Memory B cell (primary cell): Measurements from ENCODE around the gene AGTR1.
"Not testable (repeated sequence)": the region's sequence is repeated elsewhere in the genome, so short reads cannot be mapped to it uniquely, and the experiment has no call there.

Experiments
- ATAC-seq: fragments of 150-1000 bp; cut with Tn5 transposase; 2 replicates; pipeline ENCODE4 v1.10.0; 2021; ENCODE audit warnings: low read depth, mild to moderate bottlenecking, moderate library complexity
- DNase-seq, 2 donors: peaks; one replicate each; pipeline ENCODE4 v3.0.0; 2022; ENCODE audit warnings: low spot score in 2 of 2
- H3K27ac Mint-ChIP-seq: one replicate; pipeline ENCODE4 v1.8.0; 2022; ENCODE audit warnings: mild to moderate bottlenecking, moderate library complexity, mixed read lengths
- H3K27me3 Mint-ChIP-seq: one replicate; pipeline ENCODE4 v1.8.0; 2022; ENCODE audit warnings: mixed read lengths
- H3K36me3 Mint-ChIP-seq: one replicate; pipeline ENCODE4 v1.8.0; 2022; ENCODE audit warnings: mild to moderate bottlenecking, mixed read lengths
- H3K4me1 Mint-ChIP-seq: one replicate; pipeline ENCODE4 v1.8.0; 2022; ENCODE audit warnings: mixed read lengths
- H3K4me3 Mint-ChIP-seq: one replicate; pipeline ENCODE4 v1.8.0; 2022; ENCODE audit warnings: mild to moderate bottlenecking, moderate library complexity, mixed read lengths
- H3K9me3 Mint-ChIP-seq: one replicate; pipeline ENCODE4 v1.8.0; 2022; ENCODE audit warnings: mixed read lengths

Gene AGTR1

DNA sequence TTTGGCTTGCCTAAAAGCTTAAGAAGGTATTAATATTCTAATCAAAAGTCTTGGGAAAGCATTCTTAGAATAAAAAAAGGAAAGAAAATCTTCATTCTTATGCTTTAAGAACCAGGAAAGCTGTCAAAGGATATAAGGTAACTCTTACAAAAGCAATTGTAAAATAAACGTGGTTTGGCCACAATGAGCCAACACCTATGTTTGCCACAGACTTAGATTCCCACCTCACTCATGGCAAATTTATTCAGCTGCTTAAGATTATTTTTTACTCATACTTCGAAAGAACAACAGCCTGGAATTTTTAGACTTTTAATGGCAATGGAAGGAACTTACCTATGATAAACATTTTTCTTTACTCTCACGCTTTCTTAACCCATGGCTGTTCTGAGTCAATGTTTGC lies 38.4 kb downstream of the AGTR1 start:
- no peaks in the 10 kb centered on the region for H3K27me3 Mint-ChIP-seq
- DNase-seq (no peak), ATAC-seq (no peak)
- no peaks in the 10 kb centered on the region for H3K4me1 Mint-ChIP-seq
- H3K4me3 Mint-ChIP-seq, result no peak overlapping the region
- H3K27ac Mint-ChIP-seq, result no peak overlapping the region
- H3K36me3 Mint-ChIP-seq, result no peaks in the 10 kb centered on the region
- no peaks in the 10 kb centered on the region for H3K9me3 Mint-ChIP-seq

DNA sequence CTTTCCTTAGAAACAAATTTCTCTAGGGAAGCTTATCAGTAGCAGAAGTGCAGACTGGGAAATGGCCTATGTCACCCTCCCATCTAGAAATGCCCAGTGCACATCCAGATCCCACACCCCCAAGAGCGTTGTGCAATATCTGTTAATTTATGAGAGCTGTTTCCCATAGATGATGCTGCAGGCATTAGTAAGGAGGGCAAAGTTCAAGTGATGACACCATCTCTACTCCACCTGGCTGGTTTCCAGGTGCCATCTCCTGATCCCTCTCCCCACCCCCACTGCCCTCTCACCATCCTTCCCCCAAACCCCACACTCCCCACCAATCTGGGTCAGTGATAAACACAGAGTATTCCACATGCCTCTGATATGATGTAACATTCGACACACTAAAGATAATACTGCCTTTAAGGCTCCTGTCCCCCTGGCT lies 39.4 kb downstream of the AGTR1 start:
- H3K9me3 Mint-ChIP-seq, result no peaks in the 10 kb centered on the region
- no peak for ATAC-seq

GRCh38 chr3:148739720-148740119 lies 42.0 kb downstream of the AGTR1 start:
- DNase-seq (no peak), ATAC-seq (no peak)
- H3K9me3 Mint-ChIP-seq, result no peaks in the 10 kb centered on the region
- no peaks in the 10 kb centered on the region for H3K4me1 Mint-ChIP-seq
- no peak overlapping the region for H3K27ac Mint-ChIP-seq
- H3K4me3 Mint-ChIP-seq, result no peak overlapping the region
- no peaks in the 10 kb centered on the region for H3K36me3 Mint-ChIP-seq
- H3K27me3 Mint-ChIP-seq, result no peaks in the 10 kb centered on the region

More for the DNA sequence above, 39.4 kb downstream of the AGTR1 start:
- H3K36me3 Mint-ChIP-seq, result no peaks in the 10 kb centered on the region
- H3K4me3 Mint-ChIP-seq, result no peak overlapping the region
- no peak overlapping the region for H3K27ac Mint-ChIP-seq
- no peaks in the 10 kb centered on the region for H3K27me3 Mint-ChIP-seq
- no peaks in the 10 kb centered on the region for H3K4me1 Mint-ChIP-seq
- DNase-seq, result no peak

- Mint-ChIP-seq H3K27me3 (no peaks in the 10 kb centered on the region), H3K36me3 (no peaks in the 10 kb centered on the region), H3K4me3 (no peak overlapping the region), H3K27ac (no peak overlapping the region), H3K4me1 (no peaks in the 10 kb centered on the region), H3K9me3 (no peaks in the 10 kb centered on the region)
- no peak for DNase-seq
- ATAC-seq, result no peak
These were observed 42.6 kb downstream of the AGTR1 start for GRCh38 chr3:148740291-148740690.

GRCh38 chr3:148741219-148741618 lies 43.5 kb downstream of the AGTR1 start:
- Mint-ChIP-seq H3K27me3 (no peaks in the 10 kb centered on the region), H3K27ac (no peak overlapping the region), H3K4me1 (no peaks in the 10 kb centered on the region), H3K9me3 (no peaks in the 10 kb centered on the region), H3K4me3 (no peak overlapping the region), H3K36me3 (no peaks in the 10 kb centered on the region)
- no peak for DNase-seq
- no peak for ATAC-seq

DNA sequence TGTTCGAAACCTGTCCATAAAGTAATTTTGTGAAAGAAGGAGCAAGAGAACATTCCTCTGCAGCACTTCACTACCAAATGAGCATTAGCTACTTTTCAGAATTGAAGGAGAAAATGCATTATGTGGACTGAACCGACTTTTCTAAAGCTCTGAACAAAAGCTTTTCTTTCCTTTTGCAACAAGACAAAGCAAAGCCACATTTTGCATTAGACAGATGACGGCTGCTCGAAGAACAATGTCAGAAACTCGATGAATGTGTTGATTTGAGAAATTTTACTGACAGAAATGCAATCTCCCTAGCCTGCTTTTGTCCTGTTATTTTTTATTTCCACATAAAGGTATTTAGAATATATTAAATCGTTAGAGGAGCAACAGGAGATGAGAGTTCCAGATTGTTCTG lies 44.4 kb downstream of the AGTR1 start:
- Mint-ChIP-seq H3K4me1 (no peaks in the 10 kb centered on the region), H3K27ac (no peak overlapping the region), H3K36me3 (no peaks in the 10 kb centered on the region), H3K27me3 (no peaks in the 10 kb centered on the region), H3K4me3 (no peak overlapping the region), H3K9me3 (no peaks in the 10 kb centered on the region)
- ATAC-seq (no peak), DNase-seq (no peak)

- ATAC-seq (no peak), DNase-seq (no peak)
- Mint-ChIP-seq H3K4me1 (no peaks in the 10 kb centered on the region), H3K27me3 (no peaks in the 10 kb centered on the region), H3K36me3 (no peaks in the 10 kb centered on the region), H3K4me3 (no peak overlapping the region), H3K9me3 (no peaks in the 10 kb centered on the region), H3K27ac (no peak overlapping the region)
These were observed 48.4 kb downstream of the AGTR1 start for GRCh38 chr3:148746053-148746452.

- no peaks in the 10 kb centered on the region for H3K36me3 Mint-ChIP-seq
- DNase-seq, result no peak
- no peak overlapping the region for H3K27ac Mint-ChIP-seq
- H3K4me3 Mint-ChIP-seq, result no peak overlapping the region
- H3K9me3 Mint-ChIP-seq, result peaks cover 3% of the 10 kb centered on the region
- no peaks in the 10 kb centered on the region for H3K27me3 Mint-ChIP-seq
- no peak for ATAC-seq
- no peaks in the 10 kb centered on the region for H3K4me1 Mint-ChIP-seq
These were observed 50.6 kb downstream of the AGTR1 start for GRCh38 chr3:148748283-148748682.

GRCh38 chr3:148750296-148750695 lies 52.6 kb downstream of the AGTR1 start:
- no peak for DNase-seq
- no peaks in the 10 kb centered on the region for H3K27me3 Mint-ChIP-seq
- H3K4me3 Mint-ChIP-seq, result no peak overlapping the region
- H3K4me1 Mint-ChIP-seq, result no peaks in the 10 kb centered on the region
- H3K9me3 Mint-ChIP-seq, result peaks cover 3% of the 10 kb centered on the region
- no peak overlapping the region for H3K27ac Mint-ChIP-seq
- no peak for ATAC-seq
- no peaks in the 10 kb centered on the region for H3K36me3 Mint-ChIP-seq

GRCh38 chr3:148751461-148751860 lies 53.8 kb downstream of the AGTR1 start:
- H3K36me3 Mint-ChIP-seq, result no peaks in the 10 kb centered on the region
- no peak for DNase-seq
- peaks cover 3% of the 10 kb centered on the region for H3K9me3 Mint-ChIP-seq

DNA sequence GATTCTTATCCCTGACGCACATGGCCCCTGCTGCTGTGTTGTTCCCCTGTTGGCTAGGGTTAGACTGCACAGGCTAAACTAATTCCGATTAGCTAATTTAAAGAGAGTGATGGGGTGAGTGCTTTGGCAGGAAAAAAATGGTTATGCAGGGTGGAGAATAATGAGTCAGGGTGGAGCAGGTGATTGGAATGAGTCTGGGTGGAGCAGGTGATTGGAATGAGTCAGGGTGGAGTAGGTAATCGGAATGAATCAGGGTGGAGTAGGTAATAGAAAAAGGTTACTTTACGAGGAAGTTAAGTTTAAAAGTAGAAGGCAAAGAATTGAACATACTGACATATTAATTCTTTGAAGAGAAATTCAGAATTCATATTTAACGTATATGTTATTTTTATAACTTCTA lies 55.7 kb downstream of the AGTR1 start:
- not testable (repeated sequence) for H3K4me1 Mint-ChIP-seq, H3K27me3 Mint-ChIP-seq, DNase-seq, H3K27ac Mint-ChIP-seq, H3K9me3 Mint-ChIP-seq, H3K36me3 Mint-ChIP-seq, ATAC-seq, H3K4me3 Mint-ChIP-seq

More at GRCh38 chr3:148751461-148751860, 53.8 kb downstream of the AGTR1 start:
- no peaks in the 10 kb centered on the region for H3K4me1 Mint-ChIP-seq
- H3K27ac Mint-ChIP-seq, result no peak overlapping the region
- no peaks in the 10 kb centered on the region for H3K27me3 Mint-ChIP-seq
- H3K4me3 Mint-ChIP-seq, result no peak overlapping the region
- no peak for ATAC-seq

DNA sequence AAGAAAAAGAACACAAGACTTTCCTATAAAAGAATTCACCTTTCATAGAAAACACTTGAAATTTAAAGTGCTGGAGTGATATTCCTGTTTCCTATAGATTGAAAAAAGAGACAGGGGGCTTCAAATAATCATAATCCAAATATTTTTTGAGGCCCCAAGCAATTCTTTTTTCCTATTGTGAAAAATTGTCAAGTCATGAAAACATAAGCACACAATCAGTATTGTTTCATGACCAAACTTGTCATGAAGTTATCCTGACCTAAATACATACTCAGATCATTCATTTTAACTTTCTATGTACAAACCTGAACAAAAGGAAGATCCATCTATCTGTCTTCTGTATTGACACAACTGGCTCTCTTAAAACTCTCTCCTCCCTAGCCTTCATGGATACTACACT lies 57.9 kb downstream of the AGTR1 start:
- H3K27me3 Mint-ChIP-seq, result no peaks in the 10 kb centered on the region
- H3K9me3 Mint-ChIP-seq, result peaks cover 3% of the 10 kb centered on the region
- DNase-seq (no peak), ATAC-seq (no peak)
- no peak overlapping the region for H3K27ac Mint-ChIP-seq
- no peaks in the 10 kb centered on the region for H3K4me1 Mint-ChIP-seq
- H3K36me3 Mint-ChIP-seq, result no peaks in the 10 kb centered on the region
- H3K4me3 Mint-ChIP-seq, result no peak overlapping the region

DNA sequence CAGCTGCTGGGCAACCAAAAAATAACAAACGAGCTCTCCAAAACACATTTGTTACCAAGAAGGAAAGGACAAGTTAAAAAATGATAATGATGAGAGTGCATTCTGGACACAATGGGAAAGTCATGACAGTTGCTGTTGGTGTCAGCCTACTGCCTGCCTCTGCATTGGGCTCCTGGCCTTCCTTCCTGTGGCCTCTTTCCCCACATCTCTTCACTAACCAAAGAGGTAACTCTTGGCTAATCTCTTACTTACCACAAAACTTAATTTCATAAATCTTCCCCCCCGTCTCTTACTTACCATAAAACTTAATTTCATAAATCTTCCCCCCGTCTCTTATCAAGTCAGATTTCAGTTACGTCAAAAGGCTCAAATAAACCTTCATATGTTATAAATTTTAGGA lies 58.6 kb downstream of the AGTR1 start:
- Mint-ChIP-seq H3K4me1 (no peaks in the 10 kb centered on the region), H3K27me3 (no peaks in the 10 kb centered on the region), H3K9me3 (peaks cover 3% of the 10 kb centered on the region), H3K36me3 (no peaks in the 10 kb centered on the region), H3K4me3 (no peak overlapping the region), H3K27ac (no peak overlapping the region)
- ATAC-seq (no peak), DNase-seq (no peak)

- no peaks in the 10 kb centered on the region for H3K9me3 Mint-ChIP-seq
- H3K4me3 Mint-ChIP-seq, result no peak overlapping the region
- no peaks in the 10 kb centered on the region for H3K4me1 Mint-ChIP-seq
- no peaks in the 10 kb centered on the region for H3K27me3 Mint-ChIP-seq
- no peak for DNase-seq
- H3K27ac Mint-ChIP-seq, result no peak overlapping the region
- no peak for ATAC-seq
- no peaks in the 10 kb centered on the region for H3K36me3 Mint-ChIP-seq
These were observed 59.8 kb downstream of the AGTR1 start for GRCh38 chr3:148757238-148758215.
